Measurements from ENCODE around the gene DRC7.

Gene DRC7

GRCh38 chr16:57651344-57652333 is 43.0 kb upstream of the DRC7 start:
- Histone ChIP-seq H3K4me1 (ENCODE audit: control insufficient read depth, insufficient read depth, low read length) (peaks cover 1% of the 10 kb centered on the region), H3K27me3 (replicated peaks; ENCODE audit: control insufficient read depth, insufficient read depth, low read length) (no peaks in the 10 kb centered on the region), H3K9me3 (ENCODE audit: control insufficient read depth, low read length) (no peaks in the 10 kb centered on the region), H3K4me3 (ENCODE audit: low read length) (no peak overlapping the region), H3K36me3 (ENCODE audit: control insufficient read depth, insufficient read depth, low read length, severe bottlenecking) (no peaks in the 10 kb centered on the region), H3K9ac (ENCODE audit: low read length) (no peak overlapping the region)
- no peak for DNase-seq (ENCODE audit: low read depth)

- Histone ChIP-seq H3K4me3 (ENCODE audit: low read length) (no peak overlapping the region), H3K9ac (ENCODE audit: low read length) (no peak overlapping the region), H3K27me3 (replicated peaks; ENCODE audit: control insufficient read depth, insufficient read depth, low read length) (no peaks in the 10 kb centered on the region), H3K4me1 (ENCODE audit: control insufficient read depth, insufficient read depth, low read length) (no peaks in the 10 kb centered on the region), H3K36me3 (ENCODE audit: control insufficient read depth, insufficient read depth, low read length, severe bottlenecking) (no peaks in the 10 kb centered on the region), H3K9me3 (ENCODE audit: control insufficient read depth, low read length) (no peaks in the 10 kb centered on the region)
- no peak for DNase-seq (ENCODE audit: low read depth)
These were observed 41.7 kb upstream of the DRC7 start for GRCh38 chr16:57652695-57653471.

- Histone ChIP-seq H3K4me3 (ENCODE audit: low read length) (no peak overlapping the region), H3K36me3 (ENCODE audit: control insufficient read depth, insufficient read depth, low read length, severe bottlenecking) (no peaks in the 10 kb centered on the region), H3K9me3 (ENCODE audit: control insufficient read depth, low read length) (no peaks in the 10 kb centered on the region), H3K4me1 (ENCODE audit: control insufficient read depth, insufficient read depth, low read length) (no peaks in the 10 kb centered on the region), H3K9ac (ENCODE audit: low read length) (no peak overlapping the region), H3K27me3 (replicated peaks; ENCODE audit: control insufficient read depth, insufficient read depth, low read length) (no peaks in the 10 kb centered on the region)
- DNase-seq (ENCODE audit: low read depth), result no peak
These were observed 40.7 kb upstream of the DRC7 start for GRCh38 chr16:57653936-57654335.

GRCh38 chr16:57656342-57656955 is 38.2 kb upstream of the DRC7 start:
- Histone ChIP-seq H3K4me3 (ENCODE audit: low read length) (no peak overlapping the region), H3K9me3 (ENCODE audit: control insufficient read depth, low read length) (no peaks in the 10 kb centered on the region), H3K27me3 (replicated peaks; ENCODE audit: control insufficient read depth, insufficient read depth, low read length) (no peaks in the 10 kb centered on the region), H3K36me3 (ENCODE audit: control insufficient read depth, insufficient read depth, low read length, severe bottlenecking) (no peaks in the 10 kb centered on the region), H3K4me1 (ENCODE audit: control insufficient read depth, insufficient read depth, low read length) (no peaks in the 10 kb centered on the region), H3K9ac (ENCODE audit: low read length) (no peak overlapping the region)
- no peak for DNase-seq (ENCODE audit: low read depth)

- H3K4me3 ChIP-seq (ENCODE audit: low read length), result no peak overlapping the region
- no peaks in the 10 kb centered on the region for H3K27me3 ChIP-seq (replicated peaks; ENCODE audit: control insufficient read depth, insufficient read depth, low read length)
- H3K9ac ChIP-seq (ENCODE audit: low read length), result no peak overlapping the region
- H3K4me1 ChIP-seq (ENCODE audit: control insufficient read depth, insufficient read depth, low read length), result no peaks in the 10 kb centered on the region
- no peaks in the 10 kb centered on the region for H3K36me3 ChIP-seq (ENCODE audit: control insufficient read depth, insufficient read depth, low read length, severe bottlenecking)
- no peak for DNase-seq (ENCODE audit: low read depth)
- H3K9me3 ChIP-seq (ENCODE audit: control insufficient read depth, low read length), result no peaks in the 10 kb centered on the region
These were observed 37.4 kb upstream of the DRC7 start for GRCh38 chr16:57657228-57657627.

GRCh38 chr16:57658130-57658877 is 36.3 kb upstream of the DRC7 start:
- H3K36me3 ChIP-seq (ENCODE audit: control insufficient read depth, insufficient read depth, low read length, severe bottlenecking), result no peaks in the 10 kb centered on the region
- H3K9me3 ChIP-seq (ENCODE audit: control insufficient read depth, low read length), result no peaks in the 10 kb centered on the region
- no peak for DNase-seq (ENCODE audit: low read depth)
- H3K27me3 ChIP-seq (replicated peaks; ENCODE audit: control insufficient read depth, insufficient read depth, low read length), result no peaks in the 10 kb centered on the region
- no peak overlapping the region for H3K4me3 ChIP-seq (ENCODE audit: low read length)
- H3K9ac ChIP-seq (ENCODE audit: low read length), result no peak overlapping the region
- H3K4me1 ChIP-seq (ENCODE audit: control insufficient read depth, insufficient read depth, low read length), result no peaks in the 10 kb centered on the region

- no peak for DNase-seq (ENCODE audit: low read depth)
- H3K9ac ChIP-seq (ENCODE audit: low read length), result no peak overlapping the region
- no peaks in the 10 kb centered on the region for H3K27me3 ChIP-seq (replicated peaks; ENCODE audit: control insufficient read depth, insufficient read depth, low read length)
- no peaks in the 10 kb centered on the region for H3K36me3 ChIP-seq (ENCODE audit: control insufficient read depth, insufficient read depth, low read length, severe bottlenecking)
- no peaks in the 10 kb centered on the region for H3K9me3 ChIP-seq (ENCODE audit: control insufficient read depth, low read length)
- no peak overlapping the region for H3K4me3 ChIP-seq (ENCODE audit: low read length)
- H3K4me1 ChIP-seq (ENCODE audit: control insufficient read depth, insufficient read depth, low read length), result no peaks in the 10 kb centered on the region
These were observed 35.5 kb upstream of the DRC7 start for GRCh38 chr16:57658878-57659674.

- DNase-seq (ENCODE audit: low read depth), result no peak
- Histone ChIP-seq H3K27me3 (replicated peaks; ENCODE audit: control insufficient read depth, insufficient read depth, low read length) (no peaks in the 10 kb centered on the region), H3K9me3 (ENCODE audit: control insufficient read depth, low read length) (no peaks in the 10 kb centered on the region), H3K36me3 (ENCODE audit: control insufficient read depth, insufficient read depth, low read length, severe bottlenecking) (no peaks in the 10 kb centered on the region), H3K9ac (ENCODE audit: low read length) (no peak overlapping the region), H3K4me3 (ENCODE audit: low read length) (no peak overlapping the region), H3K4me1 (ENCODE audit: control insufficient read depth, insufficient read depth, low read length) (no peaks in the 10 kb centered on the region)
These were observed 33.7 kb upstream of the DRC7 start for GRCh38 chr16:57660715-57661463.

GRCh38 chr16:57661510-57661909 is 33.1 kb upstream of the DRC7 start:
- H3K4me3 ChIP-seq (ENCODE audit: low read length), result no peak overlapping the region
- no peak for DNase-seq (ENCODE audit: low read depth)
- no peaks in the 10 kb centered on the region for H3K36me3 ChIP-seq (ENCODE audit: control insufficient read depth, insufficient read depth, low read length, severe bottlenecking)
- no peaks in the 10 kb centered on the region for H3K9me3 ChIP-seq (ENCODE audit: control insufficient read depth, low read length)
- H3K27me3 ChIP-seq (replicated peaks; ENCODE audit: control insufficient read depth, insufficient read depth, low read length), result no peaks in the 10 kb centered on the region
- no peak overlapping the region for H3K9ac ChIP-seq (ENCODE audit: low read length)
- no peaks in the 10 kb centered on the region for H3K4me1 ChIP-seq (ENCODE audit: control insufficient read depth, insufficient read depth, low read length)

Measured in adipocyte (in vitro differentiated cells).